ENCODE measurements around the gene ZMAT5. TPM values are rescaled to one million over a fixed set of nuclear protein-coding genes. Genes with fewer than 3 reads are reported as not detected.

ZMAT5 gene
- total RNA-seq (2022; extraction: Qiagen RNA extraction; ENCODE audit: low read depth) = 14.1 to 20.6 TPM (median 20.0 TPM) in 5 replicates

GRCh38 chr22:29766632-29767170 lies at the start of gene ZMAT5:
Gene ZMAT5, minus strand, starts transcription at chr22:29767007. Its CDS starts 18,463 bp downstream, at chr22:29748544.

GRCh38 chr22:29767171-29768051 lies 604 bp upstream of the ZMAT5 start, which contains the start of gene UQCR10:
Gene UQCR10, plus strand, starts transcription at chr22:29767369. Its CDS starts 30 bp downstream, at chr22:29767399.

GRCh38 chr22:29719899-29720645 lies 46.7 kb downstream of the ZMAT5 start, which contains the start of gene CABP7:
Gene CABP7, plus strand, starts transcription at chr22:29720003. Its CDS starts 422 bp downstream, at chr22:29720425.

Other genes starting within 250 kb of the ZMAT5 start
- gene THOC5, start 213.2 kb downstream of the ZMAT5 start, total RNA-seq (2022; extraction: Qiagen RNA extraction; ENCODE audit: low read depth) = 27.1 to 31.7 TPM (median 29.7 TPM) in 5 replicates
- 57.4 to 67.7 TPM (median 63.4 TPM) in 5 replicates for gene NIPSNAP1, start 185.9 kb downstream of the ZMAT5 start, total RNA-seq (2022; extraction: Qiagen RNA extraction; ENCODE audit: low read depth)
- 14.6 to 17.3 TPM (median 16.8 TPM) in 5 replicates for gene NF2, start 163.4 kb downstream of the ZMAT5 start, total RNA-seq (2022; extraction: Qiagen RNA extraction; ENCODE audit: low read depth)
- 0.07 to 0.23 TPM (median 0.13 TPM) in 5 replicates for gene CABP7, start 47.0 kb downstream of the ZMAT5 start, total RNA-seq (2022; extraction: Qiagen RNA extraction; ENCODE audit: low read depth)
- 107 to 128 TPM (median 117 TPM) in 5 replicates for gene UQCR10, start 362 bp upstream of the ZMAT5 start, total RNA-seq (2022; extraction: Qiagen RNA extraction; ENCODE audit: low read depth)
- gene ASCC2, start 71.3 kb upstream of the ZMAT5 start, total RNA-seq (2022; extraction: Qiagen RNA extraction; ENCODE audit: low read depth) = 23.4 to 32.8 TPM (median 29.2 TPM) in 5 replicates
- gene MTMR3, start 116.2 kb upstream of the ZMAT5 start, total RNA-seq (2022; extraction: Qiagen RNA extraction; ENCODE audit: low read depth) = 8.6 to 10.6 TPM (median 9.8 TPM) in 5 replicates